ENCODE results near the gene LPP.

LPP gene

GRCh38 chr3:188402229-188402628, 248.3 kb downstream of the LPP start:
- Histone ChIP-seq H3K27me3 (ENCODE audit: insufficient read depth, low read length) (no peaks in the 10 kb centered on the region), H4K20me1 (ENCODE audit: insufficient read depth, low read length) (no peaks in the 10 kb centered on the region), H2AFZ (ENCODE audit: low read length) (no peak overlapping the region), H3K36me3 (ENCODE audit: insufficient read depth, low read length) (no peaks in the 10 kb centered on the region), H3K9me2 (ENCODE audit: low read depth, low read length) (no peaks in the 10 kb centered on the region), H3K4me1 (ENCODE audit: insufficient read depth, low read length, severe bottlenecking) (peaks cover 37% of the 10 kb centered on the region), H3K4me2 (ENCODE audit: low read length) (no peak overlapping the region), H3K9ac (ENCODE audit: low read length) (no peak overlapping the region), H3K9me3 (ENCODE audit: low read length) (0 out of 2 replicates have a peak, but pooled peaks cover 5% of the 10 kb centered on the region), H3K79me2 (ENCODE audit: insufficient read depth, low read length) (no peaks in the 10 kb centered on the region), H3K27ac (ENCODE audit: low read depth, low read length, poor library complexity, severe bottlenecking) (no peak overlapping the region), H3F3A (ENCODE audit: insufficient read depth, low read length) (no peaks in the 10 kb centered on the region), H3K4me3 (ENCODE audit: low read depth, low read length, poor library complexity, severe bottlenecking) (no peak overlapping the region)
- TF ChIP-seq EZH2 (IDR thresholded peaks at IDR 0.05; ENCODE audit: borderline replicate concordance, low read length) (no peak), CTCF (IDR thresholded peaks at IDR 0.05; ENCODE audit: low read length) (no peak)

- TF ChIP-seq CTCF (IDR thresholded peaks at IDR 0.05; ENCODE audit: low read length) (no peak), EZH2 (IDR thresholded peaks at IDR 0.05; ENCODE audit: borderline replicate concordance, low read length) (no peak)
- Histone ChIP-seq H3F3A (ENCODE audit: insufficient read depth, low read length) (no peaks in the 10 kb centered on the region), H3K36me3 (ENCODE audit: insufficient read depth, low read length) (no peaks in the 10 kb centered on the region), H4K20me1 (ENCODE audit: insufficient read depth, low read length) (no peaks in the 10 kb centered on the region), H3K9me2 (ENCODE audit: low read depth, low read length) (no peaks in the 10 kb centered on the region), H3K9ac (ENCODE audit: low read length) (no peak overlapping the region), H3K79me2 (ENCODE audit: insufficient read depth, low read length) (no peaks in the 10 kb centered on the region), H3K4me1 (ENCODE audit: insufficient read depth, low read length, severe bottlenecking) (peaks cover 28% of the 10 kb centered on the region), H3K9me3 (ENCODE audit: low read length) (0 out of 2 replicates have a peak, but pooled peaks cover 5% of the 10 kb centered on the region), H3K27ac (ENCODE audit: low read depth, low read length, poor library complexity, severe bottlenecking) (no peak overlapping the region), H3K4me2 (ENCODE audit: low read length) (no peak overlapping the region), H3K4me3 (ENCODE audit: low read depth, low read length, poor library complexity, severe bottlenecking) (no peak overlapping the region), H3K27me3 (ENCODE audit: insufficient read depth, low read length) (no peaks in the 10 kb centered on the region), H2AFZ (ENCODE audit: low read length) (no peak overlapping the region)
These were observed 249.4 kb downstream of the LPP start for GRCh38 chr3:188403404-188403803.

DNA sequence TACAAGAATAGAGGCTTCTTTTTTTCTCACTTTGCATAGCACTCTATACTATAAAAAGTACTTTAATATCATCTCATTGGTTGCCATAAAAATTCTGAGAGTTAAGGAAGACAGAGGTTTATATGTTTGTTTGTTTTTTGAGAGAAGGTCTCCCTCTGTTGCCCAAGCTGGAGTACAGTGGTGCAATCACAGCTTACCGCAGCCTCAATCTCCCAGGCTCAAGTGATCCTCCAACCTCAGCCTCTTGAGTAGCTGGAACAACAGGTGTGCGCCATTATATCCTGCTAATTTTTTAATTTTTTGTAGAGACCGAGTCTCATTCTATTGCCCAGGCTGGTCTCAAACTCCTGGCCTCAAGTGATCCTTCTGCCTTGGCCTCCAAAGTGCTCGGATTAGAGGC, 250.2 kb downstream of the LPP start:
- no peaks in the 10 kb centered on the region for H3K79me2 ChIP-seq (ENCODE audit: insufficient read depth, low read length)
- 0 out of 2 replicates have a peak, but pooled peaks cover 5% of the 10 kb centered on the region for H3K9me3 ChIP-seq (ENCODE audit: low read length)
- H3K36me3 ChIP-seq (ENCODE audit: insufficient read depth, low read length), result no peaks in the 10 kb centered on the region
- H3K9me2 ChIP-seq (ENCODE audit: low read depth, low read length), result no peaks in the 10 kb centered on the region
- H4K20me1 ChIP-seq (ENCODE audit: insufficient read depth, low read length), result no peaks in the 10 kb centered on the region
- peak; percentile 31; the same call in 1 of the 2 replicates for TF ChIP-seq CTCF (IDR thresholded peaks at IDR 0.05; ENCODE audit: low read length)
- no peak for TF ChIP-seq EZH2 (IDR thresholded peaks at IDR 0.05; ENCODE audit: borderline replicate concordance, low read length)
- no peak overlapping the region for H3K4me3 ChIP-seq (ENCODE audit: low read depth, low read length, poor library complexity, severe bottlenecking)
- peaks cover 22% of the 10 kb centered on the region for H3K4me1 ChIP-seq (ENCODE audit: insufficient read depth, low read length, severe bottlenecking)
- no peak overlapping the region for H3K4me2 ChIP-seq (ENCODE audit: low read length)
- no peak overlapping the region for H2AFZ ChIP-seq (ENCODE audit: low read length)
- H3F3A ChIP-seq (ENCODE audit: insufficient read depth, low read length), result no peaks in the 10 kb centered on the region
- H3K9ac ChIP-seq (ENCODE audit: low read length), result no peak overlapping the region
- no peaks in the 10 kb centered on the region for H3K27me3 ChIP-seq (ENCODE audit: insufficient read depth, low read length)
- H3K27ac ChIP-seq (ENCODE audit: low read depth, low read length, poor library complexity, severe bottlenecking), result no peak overlapping the region
